HG03097 (cell line): ENCODE measurements around the gene NKIRAS1.
A peak's percentile ranks its signal among the peaks of the same experiment; 100 is the strongest.
"Not testable (repeated sequence)": the region's sequence is repeated elsewhere in the genome, so short reads cannot be mapped to it uniquely, and the experiment has no call there.

Experiments
- ATAC-seq: cut with Tn5 transposase; IDR thresholded peaks from one replicate; pipeline ENCODE4 v1.9.1; 2021; ENCODE audit not compliant: unreplicated experiment, low FRiP score

The NKIRAS1 gene

DNA sequence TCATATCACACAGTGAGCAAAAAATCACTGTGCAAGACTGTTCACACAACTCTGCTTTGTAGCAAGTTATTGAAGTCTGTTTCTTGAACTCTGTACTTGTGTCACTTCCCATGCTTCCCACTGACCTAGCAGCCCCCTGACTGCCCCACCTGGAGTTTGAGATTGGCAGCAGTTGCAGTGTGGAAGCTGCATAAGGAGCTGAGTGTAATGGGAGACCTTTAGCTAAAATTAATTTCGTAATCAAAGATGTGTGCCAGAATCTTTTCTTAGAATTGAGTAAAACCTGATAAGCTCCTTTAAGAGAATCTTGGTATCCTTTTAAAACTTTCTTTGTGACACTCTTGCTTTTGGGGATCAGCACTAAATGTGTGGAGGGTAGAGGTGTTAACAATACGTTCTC is 42.8 kb downstream of the NKIRAS1 start:
- no peak for ATAC-seq

DNA sequence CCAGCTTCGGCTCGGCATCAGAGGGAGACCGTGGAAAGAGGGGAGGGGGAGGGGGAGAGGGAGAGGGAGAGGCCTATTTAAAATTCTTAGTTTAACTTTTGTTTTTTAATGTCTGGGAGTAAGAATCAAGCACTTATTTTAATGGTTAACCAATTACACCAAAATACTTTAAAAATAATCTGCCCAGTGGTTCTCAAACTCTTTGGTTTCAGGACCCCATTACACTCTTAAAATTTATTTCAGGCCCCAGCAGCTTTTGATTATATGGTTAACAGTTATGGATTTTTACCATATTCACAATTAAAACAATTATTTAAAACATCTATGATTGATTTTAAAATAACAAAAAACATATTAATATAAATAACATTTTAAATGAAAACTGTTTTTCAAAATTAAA is 44.5 kb downstream of the NKIRAS1 start:
- no peak for ATAC-seq

DNA sequence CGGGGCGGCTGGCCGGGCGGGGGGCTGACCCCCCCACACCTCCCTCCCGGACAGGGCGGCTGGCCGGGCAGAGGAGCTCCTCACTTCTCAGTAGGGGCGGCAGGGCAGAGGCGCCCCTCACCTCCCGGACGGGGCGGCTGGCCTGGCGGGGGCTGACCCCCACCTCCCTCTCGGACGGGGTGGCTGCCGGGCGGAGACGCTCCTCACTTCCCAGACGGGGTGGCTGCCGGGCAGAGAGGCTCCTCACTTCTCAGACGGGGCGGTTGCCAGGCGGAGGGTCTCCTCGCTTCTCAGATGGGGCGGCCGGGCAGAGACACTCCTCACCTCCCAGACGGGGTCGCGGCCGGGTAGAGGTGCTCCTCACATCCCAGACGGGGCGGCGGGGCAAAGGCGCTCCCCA is 45.4 kb downstream of the NKIRAS1 start:
- ATAC-seq, result not testable (repeated sequence)

DNA sequence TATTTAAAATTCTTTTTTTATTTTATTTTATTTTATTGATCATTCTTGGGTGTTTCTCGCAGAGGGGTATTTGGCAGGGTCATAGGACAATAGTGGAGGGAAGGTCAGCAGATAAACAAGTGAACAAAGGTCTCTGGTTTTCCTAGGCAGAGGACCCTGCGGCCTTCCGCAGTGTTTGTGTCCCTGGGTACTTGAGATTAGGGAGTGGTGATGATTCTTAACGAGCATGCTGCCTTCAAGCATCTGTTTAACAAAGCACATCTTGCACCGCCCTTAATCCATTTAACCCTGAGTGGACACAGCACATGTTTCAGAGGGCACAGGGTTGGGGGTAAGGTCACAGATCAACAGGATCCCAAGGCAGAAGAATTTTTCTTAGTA is 46.1 kb downstream of the NKIRAS1 start:
- not testable (repeated sequence) for ATAC-seq

DNA sequence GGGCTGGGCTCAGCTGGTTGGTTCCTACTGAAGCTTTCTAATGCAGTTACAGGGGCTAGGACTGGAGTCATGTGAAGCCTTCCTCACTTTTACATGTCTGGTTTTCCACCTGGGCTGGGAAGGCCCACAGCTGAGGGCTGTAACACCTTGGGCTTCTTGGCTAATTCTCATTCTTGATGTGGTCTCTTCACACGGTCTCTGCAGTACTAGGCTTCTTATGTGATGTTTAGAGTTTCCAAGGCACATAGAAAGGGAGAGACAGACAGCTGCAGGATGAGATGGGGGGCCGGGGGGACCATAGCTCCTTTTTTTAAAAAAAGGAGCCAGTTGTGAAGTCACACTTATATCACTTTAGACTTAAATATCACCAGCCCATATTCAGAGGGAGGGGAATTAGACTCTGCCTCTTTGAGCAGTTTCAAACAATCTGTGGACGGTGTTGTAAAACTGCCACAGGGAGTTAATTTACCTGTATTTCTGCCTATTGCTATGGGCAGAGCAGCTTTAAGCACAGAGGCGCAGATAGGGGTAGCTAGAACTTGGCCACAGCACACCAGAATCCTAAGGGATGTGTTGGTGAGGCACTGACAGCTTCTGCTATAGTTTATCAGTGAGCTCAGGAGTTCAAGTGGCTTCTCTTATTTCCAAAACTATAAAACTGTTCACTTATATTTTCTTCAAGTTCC is 46.7 kb downstream of the NKIRAS1 start:
- ATAC-seq, result no peak

DNA sequence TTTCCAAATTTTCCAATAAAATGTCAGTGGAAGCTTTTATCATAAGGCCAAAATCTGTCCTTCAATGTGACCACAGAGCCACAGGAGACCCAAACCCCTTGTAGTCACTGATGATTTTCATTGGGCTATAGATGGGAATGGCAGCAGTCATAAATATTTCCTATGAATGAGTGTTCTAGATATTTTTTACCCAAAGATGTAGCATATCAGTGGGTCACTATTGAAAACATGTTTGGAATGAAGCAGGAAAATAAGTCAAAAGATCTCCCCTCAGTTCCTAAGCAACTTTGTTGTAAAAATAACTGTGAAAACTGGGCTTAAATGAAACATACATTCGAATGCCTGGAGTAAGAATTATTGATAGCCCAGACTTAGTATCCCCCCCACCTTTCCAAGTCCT is 49.0 kb downstream of the NKIRAS1 start:
- ATAC-seq, result no peak

DNA sequence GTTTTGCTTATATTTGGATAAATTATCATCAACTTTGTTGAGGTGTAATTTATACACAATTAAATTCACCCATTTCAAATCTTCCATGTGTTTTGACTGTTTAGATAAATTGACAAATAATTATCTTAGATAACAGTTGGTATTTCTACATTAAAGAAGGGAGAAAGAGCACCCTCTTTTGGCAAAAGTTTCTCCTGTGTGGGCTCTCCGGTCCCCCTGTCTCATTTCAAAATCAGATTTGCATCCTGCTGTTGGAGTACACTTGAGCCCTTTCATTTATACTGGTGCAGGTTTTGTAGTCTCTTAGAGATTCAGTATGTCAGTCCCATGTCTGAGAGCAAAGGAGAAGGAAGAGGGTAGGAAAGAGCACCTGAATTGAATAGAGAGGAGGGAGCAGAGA is 49.4 kb downstream of the NKIRAS1 start:
- ATAC-seq, result no peak

DNA sequence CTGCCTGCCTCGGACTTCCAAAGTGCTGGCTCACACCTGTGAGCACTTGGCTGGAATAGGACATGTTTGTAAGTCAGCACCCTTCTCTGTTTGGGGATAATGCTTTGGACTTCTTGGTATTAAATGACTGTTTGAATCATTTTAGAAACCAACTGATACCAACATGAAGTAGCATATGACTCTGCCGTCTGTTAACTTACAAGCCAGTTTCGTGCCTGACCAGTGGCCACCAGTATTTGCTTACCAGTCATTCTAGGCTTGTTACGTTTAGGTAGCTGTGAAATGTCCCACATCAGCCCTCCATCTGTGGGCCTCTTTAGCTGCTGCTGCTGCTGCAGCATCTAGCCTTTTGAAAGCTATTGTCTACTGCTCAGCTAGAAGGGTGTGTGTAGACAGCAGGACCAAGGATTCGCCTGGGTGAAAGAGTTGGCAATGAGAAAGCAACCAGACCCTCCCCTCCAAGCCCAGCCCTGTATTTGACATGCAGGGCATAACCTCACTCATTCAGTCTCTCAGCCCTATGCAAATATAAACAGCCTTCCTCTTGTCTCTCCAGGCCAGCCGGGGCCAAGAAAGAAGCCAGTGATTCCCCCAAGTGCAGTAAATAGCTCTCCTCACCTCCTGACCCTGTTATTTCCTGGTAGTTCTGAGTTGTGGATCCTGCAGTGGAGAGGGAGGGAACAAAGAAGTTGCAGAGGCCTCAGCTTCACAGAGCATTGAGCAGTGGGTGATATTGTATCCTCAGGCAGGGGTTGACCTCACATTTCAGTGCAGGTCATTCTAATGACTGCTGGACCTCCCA is 51.0 kb downstream of the NKIRAS1 start:
- ATAC-seq, result peak; percentile 53

DNA sequence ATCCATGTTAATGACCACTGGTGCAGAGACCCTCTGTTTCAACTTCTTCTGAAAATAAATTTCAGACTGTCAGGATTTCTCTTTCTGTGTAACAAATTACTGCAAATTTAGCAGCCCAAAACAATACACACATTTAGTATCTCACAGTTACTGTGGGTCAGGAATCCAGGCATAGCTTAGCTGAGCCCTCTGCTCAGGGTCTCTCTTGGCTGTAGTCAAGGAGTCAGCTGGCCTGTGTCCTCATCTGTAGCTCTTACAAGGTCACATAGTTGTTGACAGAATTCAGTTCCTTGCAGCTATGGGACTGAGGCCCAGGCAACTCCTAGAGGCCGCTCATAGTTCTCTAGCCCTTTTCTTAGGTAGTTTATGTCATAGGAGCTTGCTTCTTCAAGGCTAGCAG is 51.9 kb downstream of the NKIRAS1 start:
- no peak for ATAC-seq

DNA sequence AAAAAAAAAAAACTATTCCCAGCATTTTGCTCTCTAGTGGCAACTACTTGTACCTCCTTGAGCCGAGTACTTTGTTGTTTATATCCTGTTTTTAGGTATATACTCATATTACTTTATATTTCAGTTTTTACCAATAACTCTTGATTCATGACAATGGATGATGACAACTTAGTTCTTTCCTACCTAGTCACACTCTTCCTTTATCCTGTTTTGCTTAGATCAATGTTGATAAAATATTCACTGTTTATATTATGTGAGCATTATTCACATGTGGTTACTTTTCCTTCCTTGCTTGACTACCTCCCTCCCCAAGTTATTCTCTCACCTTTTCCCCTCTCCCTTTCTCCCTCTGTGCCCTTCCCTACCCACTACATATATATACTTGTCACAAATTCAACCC is 53.7 kb downstream of the NKIRAS1 start:
- no peak for ATAC-seq

DNA sequence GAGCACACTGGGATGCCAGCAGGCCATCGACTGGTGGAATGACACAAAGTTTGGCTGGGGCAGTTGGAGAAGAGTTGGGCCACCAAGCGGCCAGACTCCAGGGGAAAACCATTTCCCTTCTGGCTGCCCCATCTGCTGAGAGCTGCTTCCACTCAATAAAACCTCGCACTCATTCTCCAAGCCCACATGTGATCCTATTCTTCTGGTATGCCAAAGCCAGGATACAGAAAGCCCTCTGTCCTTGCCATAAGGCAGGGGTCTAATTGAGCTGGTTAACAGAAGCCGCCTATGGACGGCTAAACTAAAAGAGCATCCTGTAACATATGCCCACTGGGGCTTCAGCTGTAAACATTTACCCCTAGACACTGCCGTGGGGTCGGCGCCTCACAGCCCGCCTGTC is 55.1 kb downstream of the NKIRAS1 start:
- ATAC-seq, result no peak

DNA sequence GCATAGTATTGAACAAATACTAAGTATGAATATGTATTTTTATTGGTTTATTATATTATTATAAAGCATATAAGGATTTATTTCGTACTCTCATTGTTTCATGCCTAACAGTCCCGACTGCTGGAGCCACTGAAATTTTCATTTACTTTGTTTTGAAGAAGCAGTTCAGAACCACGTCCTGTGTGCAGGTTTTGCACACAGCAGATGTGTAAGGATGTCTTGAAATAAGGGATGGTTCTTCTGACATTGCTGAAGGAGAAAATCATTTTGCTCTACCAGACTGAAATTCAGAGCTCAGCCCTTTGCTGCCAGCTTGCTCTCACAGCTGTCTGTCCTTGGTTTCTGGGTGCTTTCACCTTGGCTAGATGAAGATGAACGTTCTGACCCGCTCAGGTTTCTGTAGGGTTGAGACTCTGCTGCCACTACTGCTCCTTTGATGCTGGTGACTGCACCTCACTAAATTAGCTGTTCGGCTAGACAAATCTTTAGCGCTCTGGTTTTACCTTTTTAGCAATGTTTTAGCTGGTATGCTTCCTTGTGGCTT is 56.9 kb downstream of the NKIRAS1 start:
- no peak for ATAC-seq

DNA sequence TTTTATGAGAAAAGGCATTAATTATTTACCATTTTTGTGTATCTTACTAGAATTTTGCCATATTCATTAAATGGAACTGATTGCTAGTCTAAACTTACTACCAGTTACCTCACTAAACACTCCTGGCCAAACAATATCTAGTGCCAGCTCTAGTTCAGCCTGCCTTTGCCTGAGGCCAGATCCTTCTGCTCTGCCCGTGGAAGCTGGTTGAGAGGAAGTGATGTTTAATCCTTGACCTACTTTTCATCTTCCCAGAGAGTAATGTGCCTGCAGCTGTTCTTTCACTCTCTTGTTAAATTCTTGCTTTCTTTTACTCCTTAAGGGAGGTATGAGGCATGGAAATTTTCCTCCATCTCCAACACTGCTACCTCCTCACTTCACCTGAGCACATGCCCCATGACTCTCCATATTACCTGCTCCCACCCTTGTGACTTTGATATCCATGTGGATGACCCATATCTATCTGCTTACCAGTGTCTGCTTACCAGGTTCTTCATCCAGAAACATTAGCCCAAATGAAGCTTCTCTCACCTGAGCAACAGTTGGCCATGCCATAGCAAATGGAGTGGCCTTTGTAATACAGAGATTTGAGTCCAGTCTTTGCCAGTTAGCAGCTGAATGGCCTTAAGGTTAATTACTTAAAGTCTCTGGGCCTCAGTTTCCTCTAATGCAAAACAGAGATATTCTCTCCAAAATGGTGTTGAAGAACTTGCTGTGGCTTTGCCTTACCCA is 57.6 kb downstream of the NKIRAS1 start:
- ATAC-seq, result no peak

DNA sequence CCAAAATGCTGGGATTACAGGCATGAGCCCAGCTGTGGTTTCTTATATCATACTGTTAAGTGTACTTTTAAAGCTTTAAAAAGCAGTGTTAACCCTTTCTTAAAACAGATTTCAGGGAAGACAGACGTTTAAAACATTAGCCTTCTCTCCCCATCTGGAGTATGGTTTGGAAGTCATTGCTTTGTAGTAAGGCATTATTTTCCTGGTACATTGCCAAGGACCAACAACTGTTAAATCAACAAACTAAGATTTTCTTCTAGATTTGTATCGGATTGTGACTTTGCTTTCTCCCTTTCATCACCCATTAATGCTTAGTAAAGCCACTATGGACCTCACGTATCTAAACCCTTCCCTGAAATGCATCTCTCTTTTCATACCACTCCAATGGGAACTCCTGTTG is 60.5 kb downstream of the NKIRAS1 start:
- no peak for ATAC-seq

DNA sequence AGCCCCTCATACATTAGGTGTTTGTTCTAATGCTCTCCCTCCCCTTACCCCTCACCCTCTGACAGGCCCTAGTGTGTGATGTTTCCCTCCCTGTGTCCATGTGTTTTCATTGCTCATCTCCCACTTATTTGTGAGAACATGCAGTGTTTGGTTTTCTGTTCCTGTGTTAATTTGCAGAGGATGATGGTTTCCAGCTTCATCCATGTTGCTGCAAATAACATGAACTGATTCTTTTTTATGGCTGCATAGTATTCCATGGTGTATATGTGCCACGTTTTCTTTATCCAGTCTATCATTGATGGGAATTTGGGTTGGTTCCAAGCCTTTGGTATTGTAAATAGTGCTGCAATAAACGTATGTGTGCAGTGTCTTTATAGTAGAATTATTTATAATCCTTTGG is 67.3 kb downstream of the NKIRAS1 start:
- not testable (repeated sequence) for ATAC-seq

DNA sequence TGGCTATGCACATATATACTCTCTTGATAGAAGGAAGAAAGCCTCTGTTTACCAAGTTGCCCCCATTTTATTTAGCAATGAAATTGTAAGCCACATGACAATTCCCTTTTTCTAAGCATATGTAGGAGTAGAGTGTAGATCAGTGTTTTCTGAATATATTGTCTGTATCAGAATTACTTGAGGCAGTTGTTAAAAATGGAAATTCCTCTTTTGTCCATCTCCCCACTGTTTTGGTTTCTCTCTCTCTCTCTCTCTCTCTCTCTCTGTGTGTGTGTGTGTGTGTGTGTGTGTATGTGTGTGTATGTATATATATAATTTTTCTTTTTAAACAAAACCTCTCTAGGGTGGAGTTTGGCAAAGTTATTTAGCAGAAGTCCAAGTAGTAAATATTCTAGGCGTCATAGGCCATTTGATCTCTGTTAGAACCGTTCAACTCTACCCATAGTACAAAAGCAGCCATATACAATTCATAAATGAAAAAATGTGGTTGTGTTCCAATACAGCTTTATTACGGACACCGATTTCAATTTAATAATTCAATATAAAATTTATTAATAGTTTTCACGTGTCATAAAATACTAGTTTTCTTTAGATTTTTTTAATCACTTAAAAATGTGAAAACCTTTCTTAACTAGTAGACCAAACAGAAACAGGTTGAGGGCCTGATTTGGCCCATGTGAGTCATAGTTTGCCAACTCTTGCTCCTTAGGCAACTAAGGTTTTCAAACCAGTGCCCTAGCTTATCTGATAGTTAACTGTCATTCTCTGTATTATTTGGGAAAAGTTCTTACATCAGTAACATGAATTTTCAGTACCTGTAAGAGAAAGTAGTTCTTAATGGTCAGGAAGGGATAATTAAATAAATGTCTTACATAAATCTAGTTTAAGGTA is 71.2 kb downstream of the NKIRAS1 start:
- ATAC-seq, result no peak

DNA sequence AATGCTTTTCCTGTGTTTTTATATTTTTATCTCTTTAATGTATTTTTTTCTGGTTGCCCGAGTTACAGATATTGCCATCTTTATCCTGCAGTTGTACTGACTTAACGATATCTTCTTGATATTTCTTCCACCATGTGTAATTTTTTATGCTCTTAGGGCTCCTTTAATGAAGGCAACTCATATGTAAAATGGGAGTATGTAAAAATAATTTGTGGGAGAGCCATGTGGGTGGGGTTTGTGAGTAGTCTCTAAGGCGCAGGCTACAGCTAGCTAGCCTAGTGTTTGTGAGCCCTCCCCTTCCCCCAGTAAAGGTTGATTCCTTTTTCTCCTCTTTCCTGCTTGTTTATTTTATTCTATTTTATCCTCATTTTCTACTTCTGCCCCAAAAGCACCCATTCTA is 72.9 kb downstream of the NKIRAS1 start:
- no peak for ATAC-seq
